Kidney (tissue), 14 donors: ENCODE measurements around the gene OGFOD2. TPM values are rescaled to one million over a fixed set of nuclear protein-coding genes. Genes with fewer than 3 reads are reported as not detected.
A peak's percentile ranks its signal among the peaks of the same experiment; 100 is the strongest.

ENCODE experiments used
- DNase-seq, 5 donors: peaks; one replicate each; pipeline ENCODE4 v3.0.0-alpha.2; 2013 to 2020
- FAIRE-seq: peaks from 2 replicates; lab custom pipeline; 2012; peaks lifted over from hg19 to GRCh38; lab: Jason Lieb, UNC
- H3K27ac ChIP-seq, 2 donors: one replicate each; pipeline ENCODE4 v1.7.0; 2013; ENCODE audit warnings: low read depth in 2 of 2, low read length in 2 of 2, inconsistent platforms in 1 of 2
- H3K27me3 ChIP-seq: one replicate; pipeline ENCODE4 v1.7.1; 2013; ENCODE audit warnings: low read length, inconsistent platforms; ENCODE audit not compliant: control insufficient read depth, insufficient read depth
- H3K36me3 ChIP-seq, 3 donors: one replicate each; pipeline versions ENCODE4 v1.7.0 to v1.7.1; 2013; ENCODE audit warnings: low read length in 3 of 3, control low read depth in 1 of 3, inconsistent platforms in 1 of 3; ENCODE audit not compliant: insufficient read depth in 3 of 3, control insufficient read depth in 2 of 3
- H3K4me1 ChIP-seq, 3 donors: one replicate each; pipeline versions ENCODE4 v1.7.0 to v1.7.1; 2013; ENCODE audit warnings: low read length in 3 of 3, inconsistent platforms in 1 of 3, low read depth in 1 of 3; ENCODE audit not compliant: control insufficient read depth in 2 of 3, insufficient read depth in 2 of 3
- H3K4me3 ChIP-seq, 3 donors: one replicate each; pipeline versions ENCODE4 v1.7.0 to v1.8.1; 2013; ENCODE audit warnings: low read length in 3 of 3, control low read depth in 1 of 3, inconsistent platforms in 1 of 3
- H3K9ac ChIP-seq, 3 donors: one replicate each; pipeline versions ENCODE4 v1.7.0 to v1.7.1; 2013; ENCODE audit warnings: low read length in 3 of 3, control low read depth in 1 of 3, inconsistent platforms in 1 of 3
- H3K9me3 ChIP-seq, 3 donors: one replicate each; pipeline versions ENCODE4 v1.7.0 to v1.7.1; 2013; ENCODE audit warnings: low read length in 3 of 3, control low read depth in 1 of 3, inconsistent platforms in 1 of 3; ENCODE audit not compliant: control insufficient read depth in 2 of 3, insufficient read depth in 1 of 3
- intact Hi-C: fragments of 100-400 bp; cut with DNase I; formaldehyde crosslinking; loops from one replicate; pipeline ENCODE4 v1.11.1; 2022
- polyA plus RNA-seq: library from polyadenylated mRNA; stranded (reverse); fragments of 350-450 nt; fragmentation: Illumina TruSeq; extraction: RNeasy Lipid Tissue Mini Kit (QIAGEN cat#74804); gene quantifications from one replicate; pipeline ENCODE4 v1.2.3, GENCODE V29; 2014; ENCODE audit warnings: low read depth, low replicate concordance; ENCODE audit not compliant: insufficient read depth
- total RNA-seq: library from RNA; stranded (reverse); fragmentation: NEBNext Ultra II Directional; extraction: Animal tissue kit (Norgen Biotek cat#: 25700); gene quantifications from one replicate; pipeline ENCODE4 v1.2.1, GENCODE V29; 2021
- TF ChIP-seq, protein P1 (sequence below): IDR thresholded peaks from 3 replicates; pipeline ENCODE4 v1.5.1; 2012; ENCODE audit warnings: mild to moderate bottlenecking, moderate library complexity, borderline replicate concordance; ENCODE audit not compliant: insufficient read depth; ENCODE audit errors: extremely low read depth
- donor health status: control.
- donor health status: control.
- donor health status: control.
- donor health status: control.
- donor health status: control.
- donor health status: DM: yes; HTN: yes; CAD: no.
- donor health status: Normal renal cell carcinoma (clear cell type).

OGFOD2 gene
- total and polyA plus RNA-seq, 2 donors from 2014 or later = 22.9 to 27.5 TPM

- Histone ChIP-seq H3K27me3 (no peaks in the 10 kb centered on the region), H3K36me3 (no peaks in the 10 kb centered on the region), H3K27ac (no peak within 1 kb of the TSS), H3K9ac (peak within 1 kb of the TSS; percentile 2 to 55 (median 23)), H3K4me3 (peak within 1 kb of the TSS; percentile 41 to 75 (median 63)), H3K9me3 (no peaks in the 10 kb centered on the region), H3K4me1 (peaks cover 0 to 24% (median 19%) of the 10 kb centered on the region in 3 donors)
- intact Hi-C loops = no loop called here
- no peak for FAIRE-seq
- DNase-seq = peak; percentile 95 to 99 (median 97)
- TF ChIP-seq, protein P1, sequence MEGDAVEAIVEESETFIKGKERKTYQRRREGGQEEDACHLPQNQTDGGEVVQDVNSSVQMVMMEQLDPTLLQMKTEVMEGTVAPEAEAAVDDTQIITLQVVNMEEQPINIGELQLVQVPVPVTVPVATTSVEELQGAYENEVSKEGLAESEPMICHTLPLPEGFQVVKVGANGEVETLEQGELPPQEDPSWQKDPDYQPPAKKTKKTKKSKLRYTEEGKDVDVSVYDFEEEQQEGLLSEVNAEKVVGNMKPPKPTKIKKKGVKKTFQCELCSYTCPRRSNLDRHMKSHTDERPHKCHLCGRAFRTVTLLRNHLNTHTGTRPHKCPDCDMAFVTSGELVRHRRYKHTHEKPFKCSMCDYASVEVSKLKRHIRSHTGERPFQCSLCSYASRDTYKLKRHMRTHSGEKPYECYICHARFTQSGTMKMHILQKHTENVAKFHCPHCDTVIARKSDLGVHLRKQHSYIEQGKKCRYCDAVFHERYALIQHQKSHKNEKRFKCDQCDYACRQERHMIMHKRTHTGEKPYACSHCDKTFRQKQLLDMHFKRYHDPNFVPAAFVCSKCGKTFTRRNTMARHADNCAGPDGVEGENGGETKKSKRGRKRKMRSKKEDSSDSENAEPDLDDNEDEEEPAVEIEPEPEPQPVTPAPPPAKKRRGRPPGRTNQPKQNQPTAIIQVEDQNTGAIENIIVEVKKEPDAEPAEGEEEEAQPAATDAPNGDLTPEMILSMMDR = no peak
These were observed 8.9 kb upstream of the OGFOD2 start, which contains the start of gene ABCB9 for GRCh38 chr12:122965851-122966742. Gene ABCB9 (minus strand): TSS chr12:122966463. CDS start chr12:122960235, 6,228 bp downstream.

- Histone ChIP-seq H3K27me3 (no peaks in the 10 kb centered on the region), H3K9me3 (no peaks in the 10 kb centered on the region), H3K9ac (no peak overlapping the region), H3K27ac (no peak overlapping the region), H3K4me3 (no peak overlapping the region), H3K4me1 (peaks cover 0 to 21% (median 15%) of the 10 kb centered on the region in 3 donors), H3K36me3 (no peaks in the 10 kb centered on the region)
- DNase-seq = peak in 4 of 5 donors; percentile 44 to 72 (median 54)
- FAIRE-seq = no peak
- intact Hi-C loops = no loop called here
- TF ChIP-seq, protein P1 = no peak
These were observed 8.1 kb upstream of the OGFOD2 start for GRCh38 chr12:122966743-122967550.

GRCh38 chr12:122968104-122968503, 6.9 kb upstream of the OGFOD2 start:
- peaks cover 0 to 21% (median 13%) of the 10 kb centered on the region in 3 donors for H3K4me1 ChIP-seq

More at GRCh38 chr12:122968104-122968503, 6.9 kb upstream of the OGFOD2 start:
- no peak for FAIRE-seq
- Histone ChIP-seq H3K27ac (no peak overlapping the region), H3K4me3 (no peak overlapping the region), H3K9ac (no peak overlapping the region), H3K9me3 (no peaks in the 10 kb centered on the region), H3K36me3 (no peaks in the 10 kb centered on the region), H3K27me3 (no peaks in the 10 kb centered on the region)
- DNase-seq = no peak
- intact Hi-C loops = no loop called here
- TF ChIP-seq, protein P1 = no peak
